GM18505 (cell line): Measurements from ENCODE around the gene YTHDC1.

Source experiments
- ATAC-seq: cut with Tn5 transposase; IDR thresholded peaks from one replicate; pipeline ENCODE4 v1.9.1; 2021; ENCODE audit not compliant: unreplicated experiment
- POLR2A ChIP-seq: IDR thresholded peaks from 4 replicates; pipeline ENCODE4 v1.6.1; 2011; ENCODE audit warnings: borderline replicate concordance; ENCODE audit not compliant: insufficient read depth, insufficient read length; ENCODE audit errors: extremely low read depth

Gene YTHDC1

GRCh38 chr4:68368691-68369131 lies 18.8 kb upstream of the YTHDC1 start:
- no peak for ATAC-seq
- TF ChIP-seq POLR2A, result no peak

- no peak for ATAC-seq
- no peak for TF ChIP-seq POLR2A
Measured at GRCh38 chr4:68367835-68368234, 17.9 kb upstream of the YTHDC1 start.

GRCh38 chr4:68366600-68366999 lies 16.7 kb upstream of the YTHDC1 start:
- ATAC-seq, result no peak

GRCh38 chr4:68365068-68365467 lies 15.2 kb upstream of the YTHDC1 start:
- TF ChIP-seq POLR2A, result no peak

More at GRCh38 chr4:68366600-68366999, 16.7 kb upstream of the YTHDC1 start:
- TF ChIP-seq POLR2A, result no peak

GRCh38 chr4:68361146-68361589 lies 11.3 kb upstream of the YTHDC1 start:
- TF ChIP-seq POLR2A, result no peak
- ATAC-seq, result no peak

More at GRCh38 chr4:68365068-68365467, 15.2 kb upstream of the YTHDC1 start:
- no peak for ATAC-seq

- no peak for ATAC-seq
- TF ChIP-seq POLR2A, result no peak
Measured at GRCh38 chr4:68360231-68360968, 10.5 kb upstream of the YTHDC1 start.

- no peak for ATAC-seq
- TF ChIP-seq POLR2A, result no peak
Measured at GRCh38 chr4:68359508-68359907, 9.6 kb upstream of the YTHDC1 start.

GRCh38 chr4:68358988-68359387 lies 9.1 kb upstream of the YTHDC1 start:
- ATAC-seq, result no peak
- TF ChIP-seq POLR2A, result no peak

- ATAC-seq, result no peak
- TF ChIP-seq POLR2A, result no peak
Measured at GRCh38 chr4:68352791-68353190, 2.9 kb upstream of the YTHDC1 start.

- TF ChIP-seq POLR2A, result no peak
- peak; percentile 6 for ATAC-seq
Measured at GRCh38 chr4:68349279-68349648, 626 bp downstream of the YTHDC1 start.

GRCh38 chr4:68348577-68348976 lies 1.3 kb downstream of the YTHDC1 start:
- no peak for TF ChIP-seq POLR2A
- ATAC-seq, result no peak

GRCh38 chr4:68347845-68348244 lies 2.0 kb downstream of the YTHDC1 start:
- ATAC-seq, result no peak

GRCh38 chr4:68346461-68346860 lies 3.4 kb downstream of the YTHDC1 start:
- TF ChIP-seq POLR2A, result no peak
- ATAC-seq, result no peak

More at GRCh38 chr4:68347845-68348244, 2.0 kb downstream of the YTHDC1 start:
- TF ChIP-seq POLR2A, result no peak

GRCh38 chr4:68344785-68345184 lies 5.1 kb downstream of the YTHDC1 start:
- no peak for ATAC-seq
- TF ChIP-seq POLR2A, result no peak
